RWPE1 (cell line): ENCODE data around the gene RASA1.

ENCODE experiments used
- CTCF ChIA-PET: fragments of 350-600 bp; sonication (Branson Sonifier 250); formaldehyde crosslinking; extraction: SDS; loops from one replicate; lab custom pipeline; 2021; lab: Yijun Ruan, JAX
- POLR2A ChIA-PET: fragments of 400-600 bp; formaldehyde crosslinking; extraction: SDS; loops from one replicate; lab custom pipeline; 2020; ENCODE audit warnings: antibody characterized with exemption; ENCODE audit not compliant: low non-redundant PET; lab: Yijun Ruan, JAX
- DNase-seq: peaks from one replicate; pipeline ENCODE4 v3.0.0; 2012; ENCODE audit warnings: low spot score
- H3K27ac ChIP-seq: fragments of 450-650 bp; 2 replicates; pipeline ENCODE4 v1.5.1; 2017
- TF ChIP-seq, protein P1 (sequence below): fragments of 450-650 bp; conservative IDR thresholded peaks from 2 replicates; pipeline ENCODE4 v1.5.1; 2017; ENCODE audit warnings: low read depth, mild to moderate bottlenecking

Gene RASA1

DNA sequence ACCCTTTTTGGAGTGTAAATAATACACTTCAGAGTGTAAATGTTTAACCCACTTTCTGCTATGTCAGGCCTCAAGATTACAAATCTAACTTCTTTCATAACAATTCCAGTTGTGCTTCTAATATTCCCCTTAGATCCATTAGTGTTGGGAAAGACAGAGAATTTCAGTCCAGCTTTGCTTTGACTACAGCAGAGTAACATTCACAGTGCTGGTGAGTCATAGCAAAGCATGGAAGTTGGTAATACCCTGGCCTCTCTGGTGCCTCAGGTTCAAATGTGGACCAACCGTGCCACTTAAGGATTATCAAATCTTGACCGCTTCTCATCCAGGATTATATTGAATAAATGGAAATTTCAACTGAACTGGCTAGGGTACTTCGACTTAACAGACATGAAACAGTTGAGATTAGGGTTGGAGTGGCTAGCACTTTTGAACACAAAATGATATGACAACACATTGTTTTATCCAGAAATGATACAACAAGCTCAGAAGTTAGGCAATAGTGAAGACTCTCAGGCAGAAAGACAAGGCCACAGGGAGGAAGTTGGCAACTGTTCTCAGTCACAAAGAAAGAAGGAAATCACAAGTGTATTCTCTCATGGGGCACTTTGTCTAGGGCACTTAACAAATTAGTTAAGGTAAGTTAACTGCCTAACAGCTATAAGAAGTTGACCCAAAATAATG lies 24.4 kb upstream of the RASA1 start:
- no peak overlapping the region for H3K27ac ChIP-seq
- DNase-seq, result peak; percentile 31
- ChIA-PET CTCF (no interaction called here), POLR2A (no interaction called here)
- TF ChIP-seq, protein P1, sequence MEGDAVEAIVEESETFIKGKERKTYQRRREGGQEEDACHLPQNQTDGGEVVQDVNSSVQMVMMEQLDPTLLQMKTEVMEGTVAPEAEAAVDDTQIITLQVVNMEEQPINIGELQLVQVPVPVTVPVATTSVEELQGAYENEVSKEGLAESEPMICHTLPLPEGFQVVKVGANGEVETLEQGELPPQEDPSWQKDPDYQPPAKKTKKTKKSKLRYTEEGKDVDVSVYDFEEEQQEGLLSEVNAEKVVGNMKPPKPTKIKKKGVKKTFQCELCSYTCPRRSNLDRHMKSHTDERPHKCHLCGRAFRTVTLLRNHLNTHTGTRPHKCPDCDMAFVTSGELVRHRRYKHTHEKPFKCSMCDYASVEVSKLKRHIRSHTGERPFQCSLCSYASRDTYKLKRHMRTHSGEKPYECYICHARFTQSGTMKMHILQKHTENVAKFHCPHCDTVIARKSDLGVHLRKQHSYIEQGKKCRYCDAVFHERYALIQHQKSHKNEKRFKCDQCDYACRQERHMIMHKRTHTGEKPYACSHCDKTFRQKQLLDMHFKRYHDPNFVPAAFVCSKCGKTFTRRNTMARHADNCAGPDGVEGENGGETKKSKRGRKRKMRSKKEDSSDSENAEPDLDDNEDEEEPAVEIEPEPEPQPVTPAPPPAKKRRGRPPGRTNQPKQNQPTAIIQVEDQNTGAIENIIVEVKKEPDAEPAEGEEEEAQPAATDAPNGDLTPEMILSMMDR, result no peak

DNA sequence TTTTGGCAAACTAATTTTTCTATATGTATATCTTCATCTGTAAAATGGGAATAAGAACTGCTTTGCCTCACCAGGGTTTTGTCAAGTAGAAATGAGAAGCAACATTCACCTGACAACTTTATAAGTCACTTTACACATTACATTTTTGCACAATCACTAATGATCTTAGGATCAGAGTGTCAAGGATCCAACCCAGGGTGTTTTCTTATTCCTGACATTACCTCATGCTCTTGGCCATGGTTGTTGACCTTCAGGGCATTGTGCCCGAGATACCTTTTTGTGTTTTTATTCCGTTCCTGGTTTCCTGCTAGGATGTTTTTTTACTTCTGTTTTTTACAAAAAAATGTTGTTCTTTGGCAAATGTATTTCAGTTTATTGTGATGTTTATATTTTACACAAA lies 22.2 kb upstream of the RASA1 start:
- no peak for DNase-seq
- ChIA-PET POLR2A (no interaction called here), CTCF (no interaction called here)
- no peak overlapping the region for H3K27ac ChIP-seq
- TF ChIP-seq, protein P1, result no peak

DNA sequence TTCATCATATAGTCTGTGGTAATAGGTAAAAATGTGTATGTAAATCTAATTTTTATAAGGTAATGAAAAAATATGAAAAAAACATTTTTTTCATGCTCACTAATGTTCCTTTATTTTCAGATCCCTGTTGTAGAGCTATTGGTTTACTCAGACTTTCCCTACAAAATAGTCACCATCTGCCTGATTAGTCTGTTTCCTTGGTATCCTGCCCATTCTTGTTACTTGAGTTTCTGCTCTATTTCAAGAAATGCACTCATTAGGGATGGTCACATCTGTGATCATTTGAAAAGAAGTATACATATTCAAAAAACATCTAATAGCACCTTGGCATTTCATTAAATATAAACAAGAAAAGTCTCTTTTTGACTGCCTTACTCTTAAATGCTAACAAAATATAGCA lies 21.6 kb upstream of the RASA1 start:
- H3K27ac ChIP-seq, result no peak overlapping the region
- POLR2A ChIA-PET, result no interaction called here
- no peak for DNase-seq
- CTCF ChIA-PET, result no interaction called here
- TF ChIP-seq, protein P1, result no peak

DNA sequence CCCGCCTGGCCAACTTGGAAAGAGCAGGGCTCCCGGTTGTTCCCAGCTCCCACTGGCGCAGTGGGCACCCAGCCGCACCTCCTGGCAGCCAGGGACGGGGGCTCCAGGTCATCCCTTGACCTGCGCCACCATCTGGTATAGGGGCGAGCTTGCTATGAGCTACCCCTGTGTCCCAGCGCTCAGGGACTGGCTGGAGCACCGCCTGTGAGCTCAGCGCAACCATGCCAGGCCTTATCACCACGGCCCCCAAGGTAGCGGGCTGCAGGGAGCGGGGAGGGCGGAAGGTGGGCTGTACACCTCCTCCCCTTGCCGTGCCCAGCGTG lies 15.4 kb upstream of the RASA1 start:
- TF ChIP-seq, protein P1, result no peak
- DNase-seq, result no peak
- POLR2A ChIA-PET, result interaction anchor here (0.8 kb wide), 1 partner anchor 16 kb away, joined by 4 read pairs; the partner anchor contains the start of gene RASA1
- CTCF ChIA-PET, result interaction anchor here (0.6 kb wide), 1 partner anchor 13 kb away, joined by 7 read pairs; no protein-coding TSS in a partner anchor
- no peak overlapping the region for H3K27ac ChIP-seq

DNA sequence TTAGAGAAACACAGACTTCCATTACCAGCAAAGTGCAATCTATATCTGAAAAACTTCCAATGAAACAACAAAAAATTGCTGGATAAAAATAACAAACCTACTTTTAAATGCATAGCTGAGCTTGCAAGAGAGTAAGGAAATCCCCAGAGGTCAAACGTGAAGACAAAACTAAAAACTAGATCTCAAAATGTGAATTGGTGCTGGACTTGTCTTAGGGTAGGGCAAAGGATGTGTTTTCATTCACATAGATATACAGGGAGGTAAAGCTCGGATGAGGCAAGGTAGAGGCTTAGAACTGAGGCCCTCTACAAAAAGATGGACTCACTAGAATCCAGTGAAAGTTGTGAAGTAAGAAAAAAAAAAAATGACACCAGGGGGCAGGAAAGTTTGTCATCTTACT lies 13.6 kb upstream of the RASA1 start:
- DNase-seq, result no peak
- TF ChIP-seq, protein P1, result no peak
- H3K27ac ChIP-seq, result no peak overlapping the region
- POLR2A ChIA-PET, result no interaction called here
- CTCF ChIA-PET, result no interaction called here

DNA sequence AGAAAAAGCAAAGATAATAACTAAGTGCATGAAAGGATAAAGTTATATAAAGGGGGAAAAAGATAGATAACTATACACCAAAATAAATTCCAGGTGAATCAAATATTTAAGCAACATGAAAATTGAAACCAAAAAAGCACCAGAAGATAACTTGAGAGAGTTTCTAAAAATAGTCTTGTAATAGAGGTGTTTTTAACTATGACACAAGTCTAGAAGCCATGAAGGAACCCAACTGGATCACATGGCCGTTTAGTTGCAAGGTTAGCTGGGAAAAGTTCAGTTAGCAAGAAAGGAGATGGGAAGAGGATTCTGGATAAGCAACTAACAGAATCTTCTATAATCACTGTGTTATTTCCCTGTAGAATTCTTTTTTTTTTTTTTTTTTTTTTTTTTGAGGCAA lies 9.2 kb upstream of the RASA1 start:
- H3K27ac ChIP-seq, result no peak overlapping the region
- ChIA-PET POLR2A (no interaction called here), CTCF (interaction anchor here (0.6 kb wide), 1 partner anchor 13 kb away, joined by 4 read pairs; no protein-coding TSS in a partner anchor)
- DNase-seq, result no peak
- TF ChIP-seq, protein P1, result no peak
